HCT116 (cell line): ENCODE results near the gene EIF4EBP3.

ENCODE experiments used
- CEBPB ChIP-seq: IDR thresholded peaks from 2 replicates; pipeline ENCODE4 v1.6.1; 2012; ENCODE audit warnings: low read depth
- EZH2 ChIP-seq: fragments of 200-600 bp; sonication (generic); IDR thresholded peaks from 2 replicates; pipeline ENCODE4 v1.6.1; 2017; ENCODE audit warnings: antibody characterized with exemption, mixed run types
- EZH2phosphoT487 ChIP-seq: fragments of 200-600 bp; IDR thresholded peaks from 2 replicates; pipeline ENCODE4 v1.6.1; 2018; ENCODE audit warnings: antibody characterized with exemption, borderline replicate concordance
- POLR2A ChIP-seq: IDR thresholded peaks from 2 replicates; pipeline ENCODE4 v1.7.0; 2011; ENCODE audit warnings: borderline replicate concordance; ENCODE audit not compliant: insufficient read depth, insufficient read length; ENCODE audit errors: extremely low read depth
- RAD21 ChIP-seq: IDR thresholded peaks from 2 replicates; pipeline ENCODE4 v1.6.1; 2012; ENCODE audit warnings: low read depth, mild to moderate bottlenecking
- TCF7L2 ChIP-seq: IDR thresholded peaks from 2 replicates; pipeline ENCODE4 v1.7.0; 2011; ENCODE audit warnings: borderline replicate concordance, inconsistent platforms; ENCODE audit not compliant: insufficient read depth, insufficient read length; ENCODE audit errors: extremely low read depth
- ZNF274 ChIP-seq: fragments of 200-500 bp; sonication (Bioruptor generic); IDR thresholded peaks from 2 replicates; pipeline ENCODE4 v1.6.1; 2014; ENCODE audit warnings: mild to moderate bottlenecking, low read depth, low read length, inconsistent platforms
- TF ChIP-seq, protein P1 (sequence below), 3 experiments: fragments of 200-600 bp in 1 of 3; sonication (generic) in 1 of 3; IDR thresholded peaks in 2 of 3; conservative IDR thresholded peaks in 1 of 3; 2 replicates each; pipeline ENCODE4 v1.5.1; 2012 to 2017; ENCODE audit warnings: low read depth in 2 of 3, low read length in 2 of 3, antibody characterized with exemption in 1 of 3, borderline replicate concordance in 1 of 3, control low read depth in 1 of 3, mild to moderate bottlenecking in 1 of 3, mixed read lengths in 1 of 3, mixed run types in 1 of 3, moderate library complexity in 1 of 3; ENCODE audit not compliant: insufficient read depth in 1 of 3
- TF ChIP-seq, protein P2 (sequence below): IDR thresholded peaks from 2 replicates; pipeline ENCODE4 v1.6.1; 2012

- TF ChIP-seq, protein P1, sequence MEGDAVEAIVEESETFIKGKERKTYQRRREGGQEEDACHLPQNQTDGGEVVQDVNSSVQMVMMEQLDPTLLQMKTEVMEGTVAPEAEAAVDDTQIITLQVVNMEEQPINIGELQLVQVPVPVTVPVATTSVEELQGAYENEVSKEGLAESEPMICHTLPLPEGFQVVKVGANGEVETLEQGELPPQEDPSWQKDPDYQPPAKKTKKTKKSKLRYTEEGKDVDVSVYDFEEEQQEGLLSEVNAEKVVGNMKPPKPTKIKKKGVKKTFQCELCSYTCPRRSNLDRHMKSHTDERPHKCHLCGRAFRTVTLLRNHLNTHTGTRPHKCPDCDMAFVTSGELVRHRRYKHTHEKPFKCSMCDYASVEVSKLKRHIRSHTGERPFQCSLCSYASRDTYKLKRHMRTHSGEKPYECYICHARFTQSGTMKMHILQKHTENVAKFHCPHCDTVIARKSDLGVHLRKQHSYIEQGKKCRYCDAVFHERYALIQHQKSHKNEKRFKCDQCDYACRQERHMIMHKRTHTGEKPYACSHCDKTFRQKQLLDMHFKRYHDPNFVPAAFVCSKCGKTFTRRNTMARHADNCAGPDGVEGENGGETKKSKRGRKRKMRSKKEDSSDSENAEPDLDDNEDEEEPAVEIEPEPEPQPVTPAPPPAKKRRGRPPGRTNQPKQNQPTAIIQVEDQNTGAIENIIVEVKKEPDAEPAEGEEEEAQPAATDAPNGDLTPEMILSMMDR (IDR thresholded peaks at IDR 0.05 in 2 of 3, conservative IDR thresholded peaks at IDR 0.05 in 1 of 3; ENCODE audit: borderline replicate concordance in 1 of 3, insufficient read depth in 1 of 3, low read depth in 2 of 3, low read length in 2 of 3), result no peak
- no peak for TF ChIP-seq EZH2
- TF ChIP-seq, protein P2, sequence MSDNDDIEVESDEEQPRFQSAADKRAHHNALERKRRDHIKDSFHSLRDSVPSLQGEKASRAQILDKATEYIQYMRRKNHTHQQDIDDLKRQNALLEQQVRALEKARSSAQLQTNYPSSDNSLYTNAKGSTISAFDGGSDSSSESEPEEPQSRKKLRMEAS, result no peak
- no peak for TF ChIP-seq CEBPB
- no peak for TF ChIP-seq EZH2phosphoT487
- TF ChIP-seq ZNF274, result no peak
- TF ChIP-seq POLR2A, result no peak
- no peak for TF ChIP-seq TCF7L2
- TF ChIP-seq RAD21, result no peak
Measured at GRCh38 chr5:140570058-140570457, 22.6 kb downstream of the EIF4EBP3 start.
